GM19240 (cell line): ENCODE data around the gene ARMC7.
"Not testable (repeated sequence)": the region's sequence is repeated elsewhere in the genome, so short reads cannot be mapped to it uniquely, and the experiment has no call there.

ENCODE experiments used
- DNase-seq: peaks from one replicate; pipeline ENCODE4 v3.0.0; 2011; ENCODE audit warnings: low spot score; ENCODE audit not compliant: insufficient read length

Gene ARMC7

DNA sequence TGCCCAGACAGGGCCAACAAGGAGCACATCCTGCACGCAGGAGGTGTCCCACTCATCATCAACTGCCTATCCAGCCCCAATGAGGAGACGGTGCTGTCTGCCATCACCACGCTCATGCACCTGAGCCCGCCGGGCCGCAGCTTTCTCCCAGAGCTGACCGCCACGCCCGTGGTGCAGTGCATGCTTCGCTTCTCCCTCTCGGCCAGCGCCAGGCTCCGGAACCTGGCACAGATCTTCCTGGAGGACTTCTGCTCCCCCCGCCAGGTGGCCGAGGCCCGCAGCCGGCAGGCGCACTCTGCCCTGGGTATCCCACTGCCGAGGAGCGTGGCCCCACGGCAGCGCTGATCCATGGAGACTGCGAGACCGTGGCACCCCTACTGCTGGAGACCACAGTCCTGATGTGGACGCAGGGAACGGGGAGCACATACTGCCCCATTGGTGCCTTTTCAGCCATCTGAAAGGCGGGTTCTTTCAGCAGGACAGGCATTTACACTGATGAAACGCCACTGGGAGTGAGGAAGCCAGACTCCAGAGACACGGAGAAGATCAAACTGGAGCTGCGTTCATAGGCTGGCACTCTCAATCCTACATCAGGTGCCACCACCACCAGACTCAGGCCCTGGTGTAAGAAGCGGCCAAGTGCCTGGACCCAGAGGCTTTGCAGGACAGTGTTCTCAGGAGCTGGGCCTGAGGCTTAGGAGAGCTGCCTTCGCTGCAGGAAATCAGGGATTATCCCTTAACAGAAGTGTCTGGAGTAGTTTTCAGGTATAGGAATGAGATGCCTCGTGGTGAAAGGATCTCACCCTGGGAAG is 19.1 kb downstream of the ARMC7 start:
- DNase-seq, result no peak

DNA sequence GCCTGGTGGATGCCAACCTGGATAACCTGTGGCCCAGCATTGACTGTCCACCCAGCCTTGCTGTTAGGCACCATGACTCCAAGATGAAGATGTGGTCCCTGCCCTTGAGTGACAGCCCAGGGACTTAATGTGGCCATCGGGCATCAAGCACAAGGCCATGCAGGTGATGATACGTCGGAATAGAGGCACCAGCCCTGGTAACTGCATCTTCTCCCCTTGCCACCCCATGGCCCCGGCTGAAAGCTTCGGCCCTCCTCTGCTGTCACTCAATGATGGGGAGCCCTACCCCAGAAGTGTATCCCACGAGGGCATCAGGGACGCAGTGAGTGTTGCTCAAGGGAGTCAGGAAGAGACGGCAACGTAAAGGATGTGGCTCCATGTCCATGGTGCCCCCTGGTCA is 19.8 kb downstream of the ARMC7 start:
- DNase-seq, result no peak

DNA sequence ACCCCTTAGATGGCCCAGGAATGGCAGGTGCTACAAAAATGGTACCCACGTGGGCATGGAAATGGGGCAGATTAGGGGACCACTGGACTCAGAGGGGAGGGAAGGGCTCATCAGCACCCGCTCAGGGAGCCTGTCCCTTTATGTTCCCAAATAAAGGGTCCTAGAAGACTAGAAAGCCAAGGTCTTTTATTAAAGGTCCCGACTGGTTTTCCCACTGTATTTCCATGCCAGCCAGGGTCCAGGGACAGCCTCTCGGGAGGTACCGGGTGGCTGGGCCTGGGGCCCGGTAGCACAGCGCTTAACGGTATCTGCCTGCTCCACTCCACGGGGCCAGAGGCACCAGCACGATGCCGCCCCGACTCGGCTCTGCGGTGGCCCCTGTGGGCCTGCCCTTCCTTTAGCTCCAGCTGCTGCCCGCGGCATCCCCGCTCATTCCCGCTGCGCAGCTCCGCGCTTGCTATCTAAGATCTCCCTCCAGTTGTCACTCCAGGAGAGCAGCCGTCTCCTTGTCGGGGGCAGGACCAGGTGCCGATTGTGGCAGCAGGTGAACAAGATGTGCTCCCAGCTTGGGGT is 20.4 kb downstream of the ARMC7 start:
- no peak for DNase-seq

DNA sequence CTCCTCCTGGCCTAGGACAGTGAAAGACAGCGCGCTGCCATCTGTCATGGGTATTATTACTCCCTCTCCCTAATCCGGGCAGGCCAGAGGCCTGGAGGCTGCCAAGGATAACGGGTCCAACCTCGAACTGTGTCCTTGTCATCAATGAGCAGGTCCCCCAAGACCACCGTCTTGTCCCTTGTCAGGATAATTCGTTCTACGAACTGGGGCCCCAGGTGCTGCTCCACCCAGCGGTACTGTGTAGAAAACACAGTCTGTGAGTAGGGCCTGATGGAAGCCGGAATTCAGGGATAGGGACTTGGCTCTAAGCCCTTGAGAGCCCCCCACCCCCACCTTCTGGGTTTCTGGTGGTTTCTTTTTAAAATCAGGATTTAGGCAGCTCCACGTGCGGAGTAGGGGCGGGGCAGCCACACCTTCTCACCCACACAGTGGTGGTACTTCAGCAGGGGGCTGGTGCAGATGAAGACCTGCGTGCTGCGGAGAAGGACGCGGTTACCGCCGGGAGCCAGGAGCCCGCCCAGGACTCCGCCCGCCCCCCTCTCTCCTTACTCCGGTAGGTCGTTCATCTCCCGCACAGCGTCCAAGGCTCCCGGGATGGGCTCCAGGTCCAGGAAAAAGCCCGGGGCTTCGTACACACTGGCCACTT is 21.0 kb downstream of the ARMC7 start:
- no peak for DNase-seq

DNA sequence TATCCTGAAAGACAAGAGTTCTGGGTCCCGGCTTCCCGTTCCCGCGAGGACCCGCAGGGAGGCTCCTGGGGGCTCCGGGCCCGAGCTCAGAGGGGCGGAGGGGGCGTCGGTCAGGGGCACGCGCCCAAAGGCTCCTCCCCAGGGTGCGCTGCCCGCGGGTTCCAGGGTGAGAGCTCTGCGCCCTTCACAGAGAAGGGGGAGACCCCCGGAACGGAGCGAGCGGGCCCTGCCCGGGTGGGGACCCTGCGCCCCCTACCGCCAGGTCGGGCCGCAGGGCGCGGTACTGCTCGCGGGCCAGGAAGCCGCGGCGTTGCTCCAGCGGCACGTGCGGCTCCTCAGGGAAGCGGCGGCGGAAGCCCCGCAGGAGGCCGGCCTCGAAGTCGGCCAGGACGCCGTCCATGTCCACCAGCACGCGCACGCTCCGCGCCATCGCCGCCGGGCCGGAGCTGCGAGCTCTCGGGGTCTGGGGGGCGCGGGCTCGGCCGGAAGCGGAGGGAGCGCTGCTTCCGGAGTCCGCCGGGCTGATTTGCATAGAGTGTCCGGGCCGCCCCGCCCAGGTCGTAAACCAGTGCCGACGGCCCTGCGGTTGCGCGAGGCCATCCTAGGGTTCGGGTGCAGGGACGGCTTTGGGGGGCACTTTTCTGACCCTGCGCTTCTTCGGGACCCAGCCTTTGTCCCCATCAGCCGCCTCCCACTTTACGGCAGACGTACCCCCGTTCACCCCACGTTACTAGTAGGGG is 21.7 kb downstream of the ARMC7 start, which contains the start of gene NT5C:
Gene NT5C, minus strand, starts transcription at position 465 of the 740 bp plus-strand sequence. Its CDS starts 35 bp downstream, at position 430.
- peak; percentile 80 for DNase-seq

DNA sequence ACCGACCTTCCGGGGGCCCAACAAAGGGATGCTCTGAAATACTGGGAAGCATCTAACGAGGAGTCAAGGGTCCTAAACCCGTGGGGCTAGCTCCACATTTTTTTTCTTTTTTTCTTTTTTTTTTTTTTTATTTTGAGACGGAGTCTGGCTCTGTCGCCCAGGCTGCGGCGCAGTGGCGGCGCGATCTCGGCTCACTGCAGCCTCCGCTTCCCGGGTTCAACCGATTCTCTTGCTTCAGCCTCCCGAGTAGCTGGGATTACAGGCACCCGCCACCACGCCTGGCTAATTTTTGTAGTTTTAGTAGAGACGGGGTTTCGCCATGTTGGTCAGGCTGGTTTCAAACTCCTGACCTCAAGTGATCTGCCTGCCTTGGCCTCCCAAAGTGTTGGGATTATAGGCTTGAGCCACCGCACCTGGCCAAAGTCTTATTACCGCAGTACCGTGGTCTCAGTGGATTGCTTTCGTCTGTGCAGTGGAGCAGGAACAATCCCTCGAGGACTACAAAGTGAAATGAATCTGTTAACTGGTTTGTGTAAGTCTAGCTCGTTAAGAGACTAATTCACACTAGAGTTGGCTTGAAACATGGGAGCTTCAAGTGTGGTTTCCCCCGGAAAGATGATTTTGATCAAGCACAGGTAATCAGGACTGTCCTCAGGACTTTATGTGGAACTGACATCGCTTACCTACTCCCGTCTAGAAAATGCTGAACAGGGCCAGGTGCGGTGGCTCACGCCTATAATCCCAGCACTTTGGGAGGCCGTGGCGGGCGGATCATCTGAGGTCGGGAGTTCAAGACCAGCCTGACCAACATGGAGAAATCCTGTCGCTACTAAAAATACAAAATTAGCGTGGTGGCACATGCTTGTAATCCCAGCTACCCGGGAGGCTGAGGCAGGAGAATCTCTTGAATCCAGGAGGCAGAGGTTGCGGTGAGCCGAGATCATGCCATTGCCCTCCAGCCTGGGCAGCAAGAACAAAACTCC is 22.5 kb downstream of the ARMC7 start:
- not testable (repeated sequence) for DNase-seq

DNA sequence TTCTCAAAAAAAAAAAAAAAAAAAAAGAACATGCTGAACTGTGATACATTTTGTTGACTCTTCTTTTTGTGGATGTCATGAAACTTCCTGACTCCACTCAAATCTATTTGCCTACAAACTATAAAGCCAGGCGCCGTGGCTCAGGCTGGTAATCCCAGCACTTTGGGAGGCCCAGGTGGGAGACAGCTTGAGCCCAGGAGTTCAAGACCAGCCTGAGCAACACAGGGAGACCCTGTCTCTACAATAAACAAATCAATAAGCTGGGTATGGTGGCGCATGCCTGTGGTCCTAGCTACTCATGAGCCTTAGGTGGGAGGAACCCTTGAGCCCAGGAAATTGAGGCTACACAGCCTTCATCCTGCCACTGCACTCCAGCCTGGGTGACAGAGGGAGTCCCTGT is 23.2 kb downstream of the ARMC7 start:
- no peak for DNase-seq

DNA sequence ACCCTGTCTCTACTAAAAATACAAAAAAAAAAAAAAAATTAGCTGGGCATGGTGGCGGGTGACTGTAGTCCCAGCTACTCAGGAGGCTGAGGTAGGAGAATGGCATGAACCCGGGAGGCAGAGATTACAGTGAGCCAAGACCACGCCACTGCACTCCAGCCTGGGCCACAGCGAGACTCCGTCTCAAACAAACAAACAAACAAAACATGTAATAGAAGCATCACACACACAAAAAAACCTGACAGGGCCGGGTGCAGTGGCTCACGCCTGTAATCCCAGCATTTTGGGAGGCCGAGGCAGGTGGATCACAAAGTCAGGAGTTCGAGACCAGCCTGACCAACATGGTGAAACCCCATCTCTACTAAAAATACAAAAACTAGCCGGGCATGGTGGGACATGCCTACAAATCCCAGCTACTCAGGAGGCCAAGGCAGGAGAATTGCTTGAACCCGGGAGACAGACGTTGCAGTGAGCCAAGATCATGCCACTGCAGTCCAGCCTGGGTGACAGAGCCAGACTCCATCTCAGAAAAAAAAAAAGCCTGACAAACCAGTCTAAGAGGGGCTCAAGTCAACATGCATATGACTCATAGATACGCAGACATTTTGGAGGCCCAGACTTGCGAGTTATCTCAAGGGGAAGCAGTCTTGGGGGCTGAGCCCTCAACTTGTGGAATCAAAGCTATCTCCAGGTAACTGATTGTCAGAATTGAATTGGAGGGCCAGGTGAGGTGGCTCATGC is 24.0 kb downstream of the ARMC7 start:
- not testable (repeated sequence) for DNase-seq

DNA sequence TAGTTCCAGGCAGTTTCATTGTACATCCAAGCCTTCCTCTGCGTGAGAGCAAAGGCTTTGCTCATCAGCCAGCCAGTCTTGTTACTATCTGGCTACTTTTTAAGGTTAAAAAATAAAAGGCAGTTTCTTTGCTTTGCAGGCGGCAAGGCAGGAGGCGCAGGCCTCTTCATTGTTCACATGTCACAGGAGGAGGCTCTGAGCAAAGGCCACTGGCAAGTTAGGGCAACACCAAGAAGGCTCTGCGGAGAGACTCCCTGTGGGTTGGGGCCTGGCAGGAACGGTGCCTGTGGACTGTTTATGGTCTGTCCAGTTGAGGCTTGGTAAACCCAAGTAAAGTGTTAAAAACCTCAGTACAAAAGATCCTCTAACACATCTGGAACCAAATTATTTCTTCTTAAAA is 25.7 kb downstream of the ARMC7 start:
- DNase-seq, result no peak

DNA sequence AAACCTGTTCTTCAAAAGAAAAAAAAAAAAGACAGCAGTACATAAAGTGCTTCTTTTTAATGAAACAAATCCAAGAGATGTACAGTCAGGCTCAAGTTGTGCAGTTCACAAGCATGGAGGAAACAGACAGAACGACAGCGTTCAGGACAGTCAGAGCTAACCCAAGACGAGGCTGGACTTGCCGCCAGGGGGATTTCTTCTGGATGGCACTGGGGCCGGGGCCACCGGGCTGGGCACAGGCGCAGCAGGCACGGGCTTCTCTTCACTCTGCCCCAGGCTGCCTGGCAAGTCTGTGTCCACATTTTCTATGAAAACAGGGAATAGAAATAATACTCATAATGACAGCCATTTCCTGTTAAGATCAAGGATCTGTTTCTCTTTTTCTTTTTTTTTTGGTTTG is 26.2 kb downstream of the ARMC7 start:
- DNase-seq, result no peak

DNA sequence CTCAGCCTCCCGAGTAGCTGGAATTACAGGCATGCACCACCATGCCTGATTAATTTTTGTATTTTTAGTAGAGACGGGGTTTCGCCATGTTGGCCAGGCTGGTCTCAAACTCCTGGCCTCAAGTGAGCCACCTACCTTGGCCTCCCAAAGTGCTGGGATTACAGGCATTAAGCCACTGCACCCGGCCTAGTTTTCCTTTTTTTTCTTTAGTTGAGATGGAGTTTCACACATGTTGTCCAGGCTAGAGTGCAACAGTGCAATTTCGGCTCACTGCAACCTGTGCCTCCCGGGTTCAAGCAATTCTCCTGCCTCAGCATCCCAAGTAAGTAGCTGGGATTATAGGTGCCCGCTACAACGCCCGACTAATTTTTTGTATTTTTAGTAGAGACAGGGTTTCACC is 28.0 kb downstream of the ARMC7 start:
- DNase-seq, result not testable (repeated sequence)

DNA sequence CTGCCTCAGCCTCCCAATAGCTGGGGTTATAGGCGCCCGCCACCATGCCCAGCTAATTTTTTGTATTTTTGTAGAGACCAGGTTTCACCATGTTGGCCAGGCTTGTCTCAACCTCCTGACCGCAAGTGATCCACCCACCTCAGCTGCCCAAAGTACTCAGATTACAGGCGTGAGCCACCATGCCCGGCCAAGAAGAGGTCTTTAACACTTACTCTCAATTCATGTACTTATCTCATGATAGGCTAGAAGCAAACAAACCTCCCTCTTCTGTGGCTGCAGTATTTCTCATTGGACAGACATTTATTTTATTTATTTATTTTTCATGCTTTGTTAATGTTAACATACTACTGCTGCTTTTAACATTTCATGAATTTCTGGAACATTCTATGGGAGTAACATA is 28.8 kb downstream of the ARMC7 start:
- no peak for DNase-seq

DNA sequence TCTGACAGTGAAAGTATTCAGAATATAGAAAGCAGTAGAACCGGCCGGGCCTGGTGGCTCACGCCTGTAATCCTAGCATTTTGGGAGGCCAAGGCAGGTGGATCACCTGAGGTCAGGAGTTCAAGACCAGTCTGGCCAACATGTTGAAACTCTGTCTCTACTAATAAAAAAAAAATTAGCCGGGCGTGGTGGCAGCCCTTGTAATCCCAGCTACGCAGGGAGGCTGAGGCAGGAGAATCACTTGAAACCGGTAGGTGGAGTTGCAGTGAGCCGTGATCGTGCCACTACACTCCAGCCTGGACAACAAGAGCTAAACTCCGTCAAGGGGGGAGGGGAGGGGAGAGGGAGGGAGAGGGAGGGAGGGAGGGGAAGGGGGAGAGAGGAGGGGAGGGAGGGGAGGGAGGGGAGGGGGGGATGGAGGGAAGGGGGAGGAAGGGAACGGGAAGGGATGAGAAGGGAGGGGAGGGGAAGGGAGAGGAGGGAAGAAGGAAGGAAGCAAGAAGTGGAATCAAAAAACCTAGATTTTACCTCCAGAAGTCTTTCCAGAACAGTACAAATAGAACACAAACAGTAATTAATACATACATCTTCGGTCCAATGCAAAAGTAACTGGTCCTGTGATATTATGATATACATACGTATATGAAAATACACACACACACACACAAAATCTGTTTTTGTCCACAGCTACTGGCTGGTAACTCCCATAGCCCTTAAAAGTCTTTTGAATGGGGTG is 32.6 kb downstream of the ARMC7 start:
- DNase-seq, result no peak

DNA sequence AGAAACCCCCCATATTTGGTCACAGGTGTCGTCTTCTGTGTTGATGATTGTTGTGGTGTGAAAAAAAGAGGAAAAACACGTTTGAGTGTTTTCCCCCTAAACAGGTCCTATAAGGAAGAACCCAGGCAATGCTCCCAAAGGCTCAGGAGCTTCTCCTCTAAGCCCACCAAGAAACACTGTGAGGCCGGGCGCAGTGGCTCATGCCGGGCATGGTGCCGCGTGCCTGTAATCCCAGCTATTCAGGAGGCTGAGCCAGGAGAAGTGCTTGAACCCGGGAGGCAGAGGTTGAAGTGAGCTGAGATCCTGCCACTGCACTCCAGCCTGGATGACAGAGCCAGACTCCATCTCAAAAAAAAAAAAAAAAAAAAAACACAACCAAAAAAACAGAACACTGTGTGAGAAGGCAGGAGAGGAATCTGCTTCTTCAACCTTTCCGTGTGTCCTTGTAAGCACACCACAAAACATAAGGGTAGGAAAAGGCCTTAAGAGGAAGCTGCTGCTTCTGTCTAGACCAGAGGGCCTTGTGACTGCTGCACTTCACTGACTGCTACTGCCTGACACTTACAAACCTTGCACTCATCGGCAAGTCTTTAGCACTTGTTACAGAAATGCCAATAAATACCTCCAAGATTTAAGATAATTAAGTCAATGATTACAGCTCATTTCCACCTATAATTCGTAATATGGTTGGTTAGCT is 35.2 kb downstream of the ARMC7 start:
- DNase-seq, result no peak

DNA sequence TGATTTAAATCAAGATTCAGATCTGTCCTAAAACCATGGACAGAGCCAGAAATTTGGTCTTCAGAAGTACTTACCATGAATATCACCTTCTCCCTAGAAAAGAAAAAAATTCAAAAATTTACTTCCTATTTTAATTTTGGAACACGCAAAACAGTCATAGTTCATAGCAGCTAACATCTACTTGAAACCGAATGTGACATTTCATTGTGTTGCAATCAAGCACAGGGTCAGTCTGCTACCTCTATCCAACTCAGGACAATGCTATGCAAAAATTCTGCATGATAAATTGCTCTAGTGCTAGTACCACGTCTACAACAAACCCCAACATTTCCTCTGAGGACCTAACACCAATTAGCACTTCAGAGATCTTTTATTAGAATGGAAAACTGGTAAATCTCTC is 36.8 kb downstream of the ARMC7 start:
- DNase-seq, result no peak

DNA sequence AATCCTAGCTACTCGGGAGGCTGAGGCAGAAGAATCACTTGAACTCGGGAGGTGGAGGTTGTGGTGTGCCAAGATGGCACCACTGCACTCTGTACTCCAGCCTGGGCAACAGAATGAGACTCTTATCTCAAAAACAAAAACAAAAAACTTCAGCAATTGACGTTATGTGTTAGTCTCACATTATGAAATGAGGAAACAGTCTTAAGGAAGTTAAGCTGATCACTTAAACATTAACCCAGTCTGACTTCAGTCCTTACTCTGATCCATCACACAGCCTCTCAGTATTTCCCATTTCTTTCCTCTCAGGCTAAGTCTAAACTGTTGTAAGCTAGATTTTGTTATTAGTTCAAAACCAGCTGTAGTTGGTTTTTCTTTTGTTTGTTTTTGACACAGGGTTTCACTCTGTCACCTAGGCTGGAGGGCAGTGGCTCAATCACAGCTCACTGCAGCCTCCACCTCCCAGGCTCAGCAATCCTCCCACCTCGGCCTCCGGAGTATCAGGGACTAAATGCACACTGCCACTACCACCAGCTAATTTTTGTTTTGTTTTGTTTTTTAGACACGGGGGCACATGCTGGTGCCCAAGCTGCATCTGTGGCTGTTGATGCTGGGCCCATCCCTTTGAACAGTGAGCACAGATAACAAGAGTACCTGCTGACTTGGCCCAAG is 38.2 kb downstream of the ARMC7 start:
- no peak for DNase-seq

DNA sequence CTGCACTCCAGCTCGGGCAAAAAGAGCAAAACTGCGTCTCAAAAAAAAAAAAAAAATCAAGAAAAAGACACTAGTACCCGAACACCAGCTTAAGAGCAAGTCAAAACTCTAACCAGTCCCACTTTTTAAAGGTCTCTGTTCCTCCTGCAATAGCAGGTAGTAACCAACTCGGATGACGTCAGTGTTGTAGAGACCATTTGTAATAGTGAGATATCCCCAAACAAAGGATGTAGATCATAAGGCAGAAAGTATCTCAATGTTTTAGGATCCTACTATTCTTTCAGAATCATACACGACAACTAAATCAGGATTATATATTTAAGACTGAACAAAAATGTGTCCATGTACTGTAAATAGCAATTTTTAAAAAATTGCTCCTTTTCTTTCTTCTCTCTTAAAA is 42.2 kb downstream of the ARMC7 start:
- no peak for DNase-seq

DNA sequence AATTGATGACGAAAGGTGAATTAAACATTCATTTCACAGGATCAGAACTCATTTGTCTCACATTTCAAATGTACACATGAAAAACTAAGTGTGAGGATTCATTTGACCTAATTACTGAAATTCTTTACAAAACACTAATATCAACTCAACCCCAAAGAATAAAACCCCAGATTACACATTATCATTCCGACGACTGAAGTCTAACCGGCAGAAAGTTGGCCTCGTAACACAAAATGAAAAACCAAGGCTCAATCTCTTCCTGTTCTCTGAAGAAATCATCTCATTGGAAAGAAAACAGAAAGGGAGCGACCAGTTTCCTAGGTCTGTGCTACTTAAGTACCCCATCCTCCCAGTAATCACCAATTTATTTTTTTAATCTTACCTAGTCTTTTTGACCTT is 42.8 kb downstream of the ARMC7 start:
- no peak for DNase-seq
